CD4-positive, alpha-beta T cell (primary cell): ENCODE data around the gene CD4. TPM values are rescaled to one million over a fixed set of nuclear protein-coding genes. Genes with fewer than 3 reads are reported as not detected.

Experiments
- ATAC-seq: fragments of 200-7000 bp; cut with Tn5 transposase; one replicate; pipeline ENCODE4 v1.10.0; 2022; ENCODE audit warnings: mild to moderate bottlenecking; ENCODE audit not compliant: poor library complexity
- CTCF ChIA-PET: fragments of 350-600 bp; sonication (Branson Sonifier 250); formaldehyde crosslinking; loops from one replicate; lab custom pipeline; 2021; ENCODE audit warnings: antibody characterized with exemption, inconsistent platforms; lab: Charles Lee
- POLR2A ChIA-PET: fragments of 350-600 bp; sonication (Branson Sonifier 250); formaldehyde crosslinking; loops from one replicate; lab custom pipeline; 2021; ENCODE audit warnings: antibody characterized with exemption, inconsistent platforms; lab: Charles Lee
- DNase-seq, 14 experiments: peaks; one replicate each; pipeline ENCODE4 v3.0.0-alpha.2; 2013 to 2020; ENCODE audit warnings: mixed read lengths in 2 of 14
- H3K27ac ChIP-seq, 2 donors: one replicate each; pipeline versions ENCODE4 v1.5.1 to v1.7.0; 2013; ENCODE audit warnings: low read length in 2 of 2, low read depth in 1 of 2, mild to moderate bottlenecking in 1 of 2
- H3K27me3 ChIP-seq, 2 experiments: 1 replicate in 1 of 2; 2 replicates in 1 of 2; pipeline versions ENCODE4 v1.6.1 to v1.7.0; 2013; ENCODE audit warnings: low read length in 2 of 2, control low read depth in 1 of 2, mild to moderate bottlenecking in 1 of 2, moderate library complexity in 1 of 2; ENCODE audit not compliant: insufficient read depth in 2 of 2, control insufficient read depth in 1 of 2
- H3K36me3 ChIP-seq: one replicate; pipeline ENCODE4 v1.6.1; 2013; ENCODE audit warnings: low read length, control low read depth; ENCODE audit not compliant: insufficient read depth
- H3K4me1 ChIP-seq: one replicate; pipeline ENCODE4 v1.6.1; 2013; ENCODE audit warnings: low read length, control low read depth; ENCODE audit not compliant: insufficient read depth
- H3K4me3 ChIP-seq: one replicate; pipeline ENCODE4 v1.5.1; 2013; ENCODE audit warnings: mild to moderate bottlenecking, low read length, moderate library complexity
- H3K9me3 ChIP-seq, 2 experiments: 1 replicate in 1 of 2; 2 replicates in 1 of 2; pipeline versions ENCODE4 v1.6.1 to v1.7.0; 2013; ENCODE audit warnings: low read length in 2 of 2, mild to moderate bottlenecking in 2 of 2, control low read depth in 1 of 2, moderate library complexity in 1 of 2; ENCODE audit not compliant: control insufficient read depth in 1 of 2, insufficient read depth in 1 of 2
- H3K27ac Mint-ChIP-seq: one replicate; pipeline ENCODE4 v1.8.0; 2020; ENCODE audit warnings: mixed read lengths
- H3K27me3 Mint-ChIP-seq: one replicate; pipeline ENCODE4 v1.8.0; 2021; ENCODE audit warnings: mixed read lengths
- H3K36me3 Mint-ChIP-seq: one replicate; pipeline ENCODE4 v1.8.0; 2021; ENCODE audit warnings: low read depth, mixed read lengths
- H3K4me1 Mint-ChIP-seq: one replicate; pipeline ENCODE4 v1.8.0; 2021; ENCODE audit warnings: low read depth, mixed read lengths
- H3K4me3 Mint-ChIP-seq: one replicate; pipeline ENCODE4 v1.8.0; 2020; ENCODE audit warnings: mild to moderate bottlenecking, mixed read lengths
- H3K9me3 Mint-ChIP-seq: one replicate; pipeline ENCODE4 v1.8.0; 2020; ENCODE audit warnings: mixed read lengths
- intact Hi-C, 2 experiments: fragments of 100-400 bp; cut with DNase I in 1 of 2; cut with micrococcal nuclease in 1 of 2; formaldehyde crosslinking; loops; one replicate each; pipeline versions ENCODE4 v1.15.1 to v1.9.0; 2023 to 2025; cut with DNase I, micrococcal nuclease
- total RNA-seq, 174 experiments: library from RNA in 2 of 174; stranded (reverse) in 2 of 174; gene quantifications; one replicate each; pipeline ENCODE4 v1.2.3 and lab custom pipeline; 2021 to 2026
- TF ChIP-seq, protein P1 (sequence below): fragments of 200-600 bp; IDR thresholded peaks from one replicate; pipeline ENCODE4 v1.8.0; 2022; ENCODE audit warnings: antibody characterized with exemption, mild to moderate bottlenecking

The CD4 gene
- total RNA-seq, 2 experiments from 2014 or later: 134 to 136 TPM

- H3K4me1 ChIP-seq: peaks cover 52% of the 10 kb centered on the region
- H3K27me3 ChIP-seq: peaks cover 12 to 30% of the 10 kb centered on the region in 2 experiments
Observed at GRCh38 chr12:6772726-6773589, 16.4 kb upstream of the CD4 start.

GRCh38 chr12:6773590-6774351 lies 15.6 kb upstream of the CD4 start:
- peak; percentile 33 for ATAC-seq
- intact Hi-C loops: no loop called here
- CTCF ChIA-PET: interaction anchor here (1.2 kb wide), 1 partner anchor 20 kb away, joined by 4 read pairs; no protein-coding TSS in a partner anchor
- POLR2A ChIA-PET: interaction anchor here (0.6 to 4.0 kb wide), 7 partner anchors 9 to 170 kb away, joined by 3 to 15 read pairs (median 3); partner anchors contain the start of genes MLF2, RNU7-1 and ZNF384
- Histone ChIP-seq H3K36me3 (no peaks in the 10 kb centered on the region), H3K4me1 (peaks cover 59% of the 10 kb centered on the region), H3K4me3 (peak overlapping the region; percentile 46), H3K9me3 (no peaks in the 10 kb centered on the region), H3K27me3 (peaks cover 8 to 22% of the 10 kb centered on the region in 2 experiments), H3K27ac (no peak overlapping the region)
- peak overlapping the region; percentile 86 for H3K4me3 Mint-ChIP-seq
- H3K36me3 Mint-ChIP-seq: no peaks in the 10 kb centered on the region
- TF ChIP-seq, protein P1, sequence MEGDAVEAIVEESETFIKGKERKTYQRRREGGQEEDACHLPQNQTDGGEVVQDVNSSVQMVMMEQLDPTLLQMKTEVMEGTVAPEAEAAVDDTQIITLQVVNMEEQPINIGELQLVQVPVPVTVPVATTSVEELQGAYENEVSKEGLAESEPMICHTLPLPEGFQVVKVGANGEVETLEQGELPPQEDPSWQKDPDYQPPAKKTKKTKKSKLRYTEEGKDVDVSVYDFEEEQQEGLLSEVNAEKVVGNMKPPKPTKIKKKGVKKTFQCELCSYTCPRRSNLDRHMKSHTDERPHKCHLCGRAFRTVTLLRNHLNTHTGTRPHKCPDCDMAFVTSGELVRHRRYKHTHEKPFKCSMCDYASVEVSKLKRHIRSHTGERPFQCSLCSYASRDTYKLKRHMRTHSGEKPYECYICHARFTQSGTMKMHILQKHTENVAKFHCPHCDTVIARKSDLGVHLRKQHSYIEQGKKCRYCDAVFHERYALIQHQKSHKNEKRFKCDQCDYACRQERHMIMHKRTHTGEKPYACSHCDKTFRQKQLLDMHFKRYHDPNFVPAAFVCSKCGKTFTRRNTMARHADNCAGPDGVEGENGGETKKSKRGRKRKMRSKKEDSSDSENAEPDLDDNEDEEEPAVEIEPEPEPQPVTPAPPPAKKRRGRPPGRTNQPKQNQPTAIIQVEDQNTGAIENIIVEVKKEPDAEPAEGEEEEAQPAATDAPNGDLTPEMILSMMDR: no peak
- H3K27me3 Mint-ChIP-seq: peaks cover 48% of the 10 kb centered on the region
- peak in 2 of 14 experiments; percentile 42 to 49 for DNase-seq
- H3K4me1 Mint-ChIP-seq: peaks cover 56% of the 10 kb centered on the region
- peak overlapping the region; percentile 70 for H3K27ac Mint-ChIP-seq
- H3K9me3 Mint-ChIP-seq: no peaks in the 10 kb centered on the region

More at GRCh38 chr12:6772726-6773589, 16.4 kb upstream of the CD4 start:
- peak overlapping the region; percentile 46 for H3K4me3 ChIP-seq
- ChIA-PET POLR2A (interaction anchor here (0.8 to 4.0 kb wide), 4 partner anchors 9 to 84 kb away, joined by 3 to 15 read pairs (median 5); partner anchors contain the start of genes COPS7A and ZNF384), CTCF (interaction anchor here (1.2 kb wide), 1 partner anchor 19 kb away, joined by 4 read pairs; no protein-coding TSS in a partner anchor)
- H3K4me1 Mint-ChIP-seq: peaks cover 55% of the 10 kb centered on the region
- no peaks in the 10 kb centered on the region for H3K36me3 ChIP-seq
- no peak overlapping the region for H3K27ac ChIP-seq
- no peaks in the 10 kb centered on the region for H3K9me3 Mint-ChIP-seq
- no peak for ATAC-seq
- TF ChIP-seq, protein P1: no peak
- no peaks in the 10 kb centered on the region for H3K9me3 ChIP-seq
- H3K27me3 Mint-ChIP-seq: peaks cover 56% of the 10 kb centered on the region
- H3K4me3 Mint-ChIP-seq: peak overlapping the region; percentile 75
- DNase-seq: no peak
- no peaks in the 10 kb centered on the region for H3K36me3 Mint-ChIP-seq
- H3K27ac Mint-ChIP-seq: no peak overlapping the region
- intact Hi-C loops: no loop called here

GRCh38 chr12:6774499-6775062 lies 14.7 kb upstream of the CD4 start:
- H3K9me3 Mint-ChIP-seq: no peaks in the 10 kb centered on the region
- peak overlapping the region; percentile 34 for H3K4me3 ChIP-seq
- H3K27me3 Mint-ChIP-seq: peaks cover 40% of the 10 kb centered on the region
- H3K27me3 ChIP-seq: peaks cover 8 to 19% of the 10 kb centered on the region in 2 experiments
- no peaks in the 10 kb centered on the region for H3K36me3 ChIP-seq
- H3K9me3 ChIP-seq: no peaks in the 10 kb centered on the region
- H3K4me1 ChIP-seq: peaks cover 66% of the 10 kb centered on the region
- ChIA-PET POLR2A (interaction anchor here (0.6 to 4.0 kb wide), 8 partner anchors 7 to 169 kb away, joined by 3 to 15 read pairs (median 4); partner anchors contain the start of genes CD4, MLF2, RNU7-1 and ZNF384), CTCF (interaction anchor here (0.9 to 1.0 kb wide), 2 partner anchors 8 to 15 kb away, joined by 3 to 4 read pairs; partner anchors contain the start of gene PTMS)
- peak; percentile 15 for ATAC-seq
- peak in 3 of 14 experiments; percentile 43 to 80 (median 61) for DNase-seq
- TF ChIP-seq, protein P1: no peak
- H3K36me3 Mint-ChIP-seq: no peaks in the 10 kb centered on the region
- intact Hi-C loops: no loop called here
- peaks cover 57% of the 10 kb centered on the region for H3K4me1 Mint-ChIP-seq
- no peak overlapping the region for H3K27ac ChIP-seq
- H3K4me3 Mint-ChIP-seq: peak overlapping the region; percentile 86
- H3K27ac Mint-ChIP-seq: peak overlapping the region; percentile 70
